ENCODE data around the gene IL17RA. TPM values are rescaled to one million over a fixed set of nuclear protein-coding genes. Genes with fewer than 3 reads are reported as not detected.

Gene IL17RA
- total RNA-seq, 3 donors from 2014 or later (not counting 1 experiment from before 2014, with no cell fraction given): 22.1 to 42.6 (median 28.7) TPM

DNA sequence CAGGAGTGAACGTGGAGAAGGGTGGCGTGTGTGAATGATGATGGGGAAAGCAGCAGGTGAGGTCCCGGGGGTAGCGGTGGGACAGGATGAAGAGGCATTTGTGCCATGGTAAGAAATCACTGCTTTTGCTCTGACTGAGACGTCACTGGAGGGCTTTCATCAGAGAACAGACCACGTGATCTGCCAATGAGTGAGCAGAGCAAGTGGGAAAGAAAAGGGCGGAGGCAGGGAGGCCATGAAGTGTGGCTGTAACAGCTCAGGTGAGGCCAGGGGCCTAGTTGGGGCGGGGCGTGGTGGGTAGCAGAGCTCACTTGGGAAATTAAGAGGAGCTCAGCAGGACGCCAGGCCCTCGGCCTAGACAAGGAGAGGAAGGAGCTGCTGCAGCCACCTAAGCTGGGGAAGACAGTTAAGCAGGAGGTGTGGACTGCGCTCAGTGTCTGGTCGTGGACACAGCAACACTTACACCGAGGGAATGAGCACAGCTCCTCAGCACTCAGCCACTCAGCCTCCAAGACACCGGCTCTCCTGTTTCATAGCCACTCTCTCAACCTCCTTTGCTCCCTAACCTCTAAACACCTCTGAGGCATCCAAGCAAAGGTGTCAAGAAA is 50.5 kb downstream of the IL17RA start:
- Histone ChIP-seq H3K4me1 (ENCODE audit: control insufficient read depth, insufficient read depth, low read length) (no peaks in the 10 kb centered on the region), H3K9me3 (ENCODE audit: control insufficient read depth, insufficient read depth, low read length) (no peaks in the 10 kb centered on the region), H3K27me3 (ENCODE audit: control insufficient read depth, insufficient read depth, low read length) (no peaks in the 10 kb centered on the region), H3K36me3 (ENCODE audit: control insufficient read depth, insufficient read depth, low read length) (peaks cover 10% of the 10 kb centered on the region), H3K27ac (ENCODE audit: low read length) (no peak overlapping the region), H3K4me3 (ENCODE audit: low read length) (no peak overlapping the region)
- Mint-ChIP-seq H3K36me3 (no peaks in the 10 kb centered on the region), H3K27ac (no peak overlapping the region), H3K4me1 (peaks cover 0 to 2% of the 10 kb centered on the region in 2 donors), H3K4me3 (no peak overlapping the region), H3K9me3 (no peaks in the 10 kb centered on the region), H3K27me3 (ENCODE audit: low read depth in 2 of 2) (peaks cover 0 to 1% of the 10 kb centered on the region in 2 donors)
- 93% methylated on average over 15 of the region's 15 CpGs for WGBS (ENCODE audit: insufficient coverage)
- TF ChIP-seq CTCF (IDR thresholded peaks at IDR 0.05): no peak
- DNase-seq (no peak), ATAC-seq (no peak)
- intact Hi-C loops (cut with micrococcal nuclease): no loop called here

GRCh38 chr22:17137170-17137569 is 52.4 kb downstream of the IL17RA start:
- no peak for DNase-seq
- Mint-ChIP-seq H3K27ac (no peak overlapping the region), H3K4me1 (no peaks in the 10 kb centered on the region), H3K4me3 (no peak overlapping the region), H3K9me3 (no peaks in the 10 kb centered on the region), H3K36me3 (no peaks in the 10 kb centered on the region), H3K27me3 (ENCODE audit: low read depth in 2 of 2) (no peaks in the 10 kb centered on the region)
- WGBS (ENCODE audit: insufficient coverage): 87% methylated on average over 3 of the region's 4 CpGs
- no peaks in the 10 kb centered on the region for H3K4me1 ChIP-seq (ENCODE audit: control insufficient read depth, insufficient read depth, low read length)
- TF ChIP-seq CTCF (IDR thresholded peaks at IDR 0.05): no peak
- H3K27me3 ChIP-seq (ENCODE audit: control insufficient read depth, insufficient read depth, low read length): no peaks in the 10 kb centered on the region
- no peak overlapping the region for H3K4me3 ChIP-seq (ENCODE audit: low read length)
- H3K27ac ChIP-seq (ENCODE audit: low read length): no peak overlapping the region
- peaks cover 23% of the 10 kb centered on the region for H3K36me3 ChIP-seq (ENCODE audit: control insufficient read depth, insufficient read depth, low read length)
- no peaks in the 10 kb centered on the region for H3K9me3 ChIP-seq (ENCODE audit: control insufficient read depth, insufficient read depth, low read length)
- no peak for ATAC-seq
- intact Hi-C loops (cut with micrococcal nuclease): no loop called here

GRCh38 chr22:17137861-17138425 is 53.1 kb downstream of the IL17RA start:
- ATAC-seq: no peak

More at GRCh38 chr22:17137861-17138425, 53.1 kb downstream of the IL17RA start:
- H3K27me3 ChIP-seq (ENCODE audit: control insufficient read depth, insufficient read depth, low read length): no peaks in the 10 kb centered on the region
- intact Hi-C loops (cut with micrococcal nuclease): no loop called here
- no peak for TF ChIP-seq CTCF (IDR thresholded peaks at IDR 0.05)
- WGBS (ENCODE audit: insufficient coverage): 94% methylated on average over 17 of the region's 17 CpGs
- H3K4me3 ChIP-seq (ENCODE audit: low read length): no peak overlapping the region
- H3K9me3 Mint-ChIP-seq: no peaks in the 10 kb centered on the region
- no peaks in the 10 kb centered on the region for H3K36me3 Mint-ChIP-seq
- no peaks in the 10 kb centered on the region for H3K4me1 ChIP-seq (ENCODE audit: control insufficient read depth, insufficient read depth, low read length)
- H3K9me3 ChIP-seq (ENCODE audit: control insufficient read depth, insufficient read depth, low read length): no peaks in the 10 kb centered on the region
- H3K36me3 ChIP-seq (ENCODE audit: control insufficient read depth, insufficient read depth, low read length): peaks cover 26% of the 10 kb centered on the region
- no peaks in the 10 kb centered on the region for H3K4me1 Mint-ChIP-seq
- no peak overlapping the region for H3K4me3 Mint-ChIP-seq
- DNase-seq: no peak
- no peak overlapping the region for H3K27ac Mint-ChIP-seq
- no peak overlapping the region for H3K27ac ChIP-seq (ENCODE audit: low read length)
- H3K27me3 Mint-ChIP-seq (ENCODE audit: low read depth in 2 of 2): no peaks in the 10 kb centered on the region

Data from natural killer cell (primary cell).